T-helper 2 cell treated with Interferon-gamma antibody and Interleukin-4, amounts not matched to agents 100 ng/mL and 5 ng/mL, for 36 hours (primary cell): Measurements from ENCODE around the gene MTA2. TPM values are rescaled to one million over a fixed set of nuclear protein-coding genes. Genes with fewer than 3 reads are reported as not detected.
"Not testable (repeated sequence)": the region's sequence is repeated elsewhere in the genome, so short reads cannot be mapped to it uniquely, and the experiment has no call there.

Experiments
- intact Hi-C: fragments of 100-400 bp; cut with micrococcal nuclease; formaldehyde crosslinking; loops from one replicate; pipeline ENCODE4 v1.15.1; 2023
- total RNA-seq: library from RNA; stranded (reverse); gene quantifications from 2 replicates; pipeline ENCODE4 v1.2.3, GENCODE V29; 2022

The MTA2 gene
- total RNA-seq, 1 donor from 2014 or later, result 262 TPM

DNA sequence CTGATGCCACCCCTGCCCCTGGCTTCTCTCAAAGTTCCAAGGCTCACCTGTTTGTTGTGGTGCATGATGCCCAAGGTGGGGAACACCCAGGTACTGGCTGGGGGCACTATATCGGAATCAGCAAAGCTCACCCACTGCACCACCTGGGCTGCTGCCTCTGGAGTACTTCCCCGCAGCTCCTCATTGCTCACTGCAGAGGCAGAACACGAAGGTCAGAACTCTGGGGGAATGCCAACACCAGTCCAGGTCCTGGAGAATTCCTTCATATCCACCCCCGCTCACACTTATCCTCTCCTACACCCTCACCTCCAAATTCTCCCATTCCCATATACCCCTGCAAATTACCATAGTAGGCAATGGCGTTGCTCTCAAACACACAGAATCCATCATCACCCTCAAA, 30.2 kb downstream of the MTA2 start:
- intact Hi-C loops, result loop anchor here (5.0 kb wide), 1 partner anchor 271 kb away; no protein-coding TSS in a partner anchor

DNA sequence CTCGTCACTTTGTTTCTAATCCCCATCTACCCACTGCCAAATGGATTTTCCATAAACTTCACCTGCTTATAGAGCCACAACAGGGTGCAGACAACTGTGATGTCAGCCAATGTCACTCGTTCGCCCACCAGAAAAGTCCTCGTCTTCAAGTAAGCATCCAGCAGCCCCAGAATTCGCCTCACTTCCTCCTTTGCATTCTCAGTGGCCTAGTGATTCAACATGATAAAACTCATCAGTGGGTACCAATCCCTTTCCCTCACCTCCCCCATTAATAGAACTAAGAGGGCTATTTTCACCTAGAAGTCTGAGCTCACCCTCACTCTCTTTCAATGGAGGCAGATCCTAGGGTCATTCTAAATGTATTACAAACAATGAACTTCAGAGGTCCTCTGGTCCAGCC, 30.8 kb downstream of the MTA2 start:
- intact Hi-C loops, result loop anchor here (5.0 kb wide), 1 partner anchor 271 kb away; no protein-coding TSS in a partner anchor

DNA sequence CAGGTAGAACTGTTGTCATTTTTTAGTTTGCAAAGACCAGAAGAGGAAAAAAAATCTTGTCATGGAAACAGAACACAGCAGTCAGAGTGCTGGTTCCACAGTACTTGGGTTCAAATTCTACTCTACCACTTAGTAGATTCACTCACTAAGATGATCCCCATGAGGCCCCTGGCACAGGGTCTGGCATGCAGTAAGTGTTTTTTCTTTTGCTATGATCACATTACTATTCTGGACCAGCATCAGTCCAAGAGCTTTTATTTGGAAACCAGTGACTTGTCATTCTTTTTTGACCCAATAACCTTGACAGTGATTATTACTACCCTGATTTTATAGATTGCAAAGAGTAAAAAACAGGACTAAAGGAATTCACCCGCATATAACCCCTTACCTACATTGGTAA, 32.1 kb downstream of the MTA2 start:
- intact Hi-C loops, result loop anchor here (5.0 kb wide), 1 partner anchor 273 kb away; no protein-coding TSS in a partner anchor

DNA sequence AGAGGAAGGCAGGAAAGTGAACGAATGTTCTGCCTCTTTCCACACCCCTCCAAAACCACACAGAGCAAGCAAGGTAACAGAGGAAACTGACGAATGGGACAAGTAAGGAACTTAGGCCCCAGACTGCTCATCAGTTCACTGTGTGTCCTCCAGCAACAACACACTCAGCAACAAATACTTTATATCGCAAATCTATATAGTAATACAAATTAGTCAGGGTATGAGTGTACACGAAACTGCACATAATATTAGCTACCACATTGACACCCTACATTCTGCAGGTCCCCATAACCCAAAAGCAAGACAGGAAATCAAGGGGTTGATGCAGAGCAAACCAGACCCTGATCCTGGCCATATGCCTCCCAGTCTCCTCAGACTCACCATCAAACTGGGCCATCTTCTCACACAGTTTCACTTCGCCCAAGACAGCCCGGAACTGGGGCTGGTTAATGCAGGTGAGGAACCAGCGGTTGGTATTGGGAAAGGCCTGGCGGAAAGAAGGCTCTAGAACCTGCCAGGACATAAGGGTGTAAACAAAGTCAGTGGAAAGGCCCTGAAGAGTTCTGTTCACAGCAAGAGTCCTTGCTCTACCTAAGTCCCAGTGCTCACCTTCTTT, 34.5 kb downstream of the MTA2 start:
- intact Hi-C loops, result no loop called here

DNA sequence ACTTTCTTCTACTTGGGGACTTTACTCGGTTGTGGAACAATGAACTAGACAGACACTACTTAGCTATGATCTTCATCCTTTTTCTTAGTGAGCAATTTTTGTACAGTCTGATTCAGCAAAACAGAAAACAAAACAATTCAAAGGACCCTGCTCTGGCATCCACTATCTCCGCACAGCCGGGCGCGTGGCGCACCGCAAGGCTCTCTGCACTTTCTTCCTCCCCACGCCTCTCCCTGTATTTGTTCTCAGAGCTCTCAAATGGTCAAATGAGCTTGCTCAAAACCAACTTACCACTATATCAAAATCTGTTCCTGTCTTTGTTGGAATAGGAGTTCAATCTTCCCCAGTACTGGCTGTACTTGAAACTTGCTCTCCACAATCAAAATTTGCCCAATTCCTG, 35.4 kb downstream of the MTA2 start:
- intact Hi-C loops, result no loop called here

DNA sequence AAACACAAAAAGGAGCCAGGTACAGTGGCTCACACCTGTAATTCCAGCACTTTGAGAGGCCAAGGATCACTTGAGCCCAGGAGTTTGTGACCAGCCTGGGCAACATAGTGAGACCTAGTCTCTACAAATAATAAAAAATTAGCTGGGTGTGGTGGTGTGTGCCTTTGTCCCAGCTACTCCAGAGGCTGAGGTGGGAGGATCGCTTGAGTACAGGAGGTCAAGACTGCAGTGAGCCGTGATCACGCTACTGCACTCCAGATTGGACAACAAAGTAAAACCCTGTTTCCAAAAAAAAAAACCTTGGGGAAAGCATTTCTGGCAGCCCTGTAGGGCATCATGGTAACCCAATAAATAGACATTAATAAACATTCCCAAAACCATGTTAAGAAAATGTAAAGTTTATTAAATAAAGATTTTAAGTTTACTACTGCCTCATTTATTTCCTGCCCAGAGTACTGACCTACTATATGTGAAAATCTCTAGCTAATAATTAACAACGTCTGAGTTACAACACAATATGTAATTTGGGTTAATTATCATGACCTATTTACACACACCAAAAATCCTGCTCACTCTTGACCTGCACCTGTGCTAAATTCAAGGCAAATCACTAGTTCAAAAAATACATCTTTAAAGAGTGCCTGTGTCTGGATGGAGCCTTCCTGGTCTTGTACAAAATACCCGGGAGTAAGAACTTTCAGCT, 36.4 kb downstream of the MTA2 start:
- intact Hi-C loops, result no loop called here

DNA sequence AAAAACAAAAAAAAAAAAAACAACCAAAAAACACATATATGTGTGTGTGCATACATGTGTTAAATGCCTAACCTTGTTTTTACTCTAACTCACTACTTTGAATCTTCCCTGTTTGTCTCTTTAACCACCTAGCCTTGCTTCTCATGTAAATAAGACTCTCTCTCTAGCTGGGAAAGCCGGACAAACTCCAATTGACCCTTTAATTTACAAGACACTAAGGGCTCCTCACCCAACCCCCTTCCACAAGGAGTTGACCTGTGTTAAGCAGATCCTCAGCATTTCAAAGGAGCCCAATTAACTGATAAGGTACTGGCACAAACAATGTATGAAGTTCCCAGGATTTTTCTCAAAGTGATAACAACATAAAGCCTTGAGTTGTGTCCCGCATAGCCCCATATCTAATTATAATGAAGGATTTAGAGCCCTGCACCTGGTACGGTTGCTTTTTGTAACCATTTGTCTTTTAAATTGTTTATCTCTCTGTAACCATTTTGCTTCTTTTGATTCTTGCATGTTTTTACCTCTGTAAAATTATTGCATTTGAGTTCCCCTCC, 39.9 kb downstream of the MTA2 start:
- intact Hi-C loops, result not testable (repeated sequence)

DNA sequence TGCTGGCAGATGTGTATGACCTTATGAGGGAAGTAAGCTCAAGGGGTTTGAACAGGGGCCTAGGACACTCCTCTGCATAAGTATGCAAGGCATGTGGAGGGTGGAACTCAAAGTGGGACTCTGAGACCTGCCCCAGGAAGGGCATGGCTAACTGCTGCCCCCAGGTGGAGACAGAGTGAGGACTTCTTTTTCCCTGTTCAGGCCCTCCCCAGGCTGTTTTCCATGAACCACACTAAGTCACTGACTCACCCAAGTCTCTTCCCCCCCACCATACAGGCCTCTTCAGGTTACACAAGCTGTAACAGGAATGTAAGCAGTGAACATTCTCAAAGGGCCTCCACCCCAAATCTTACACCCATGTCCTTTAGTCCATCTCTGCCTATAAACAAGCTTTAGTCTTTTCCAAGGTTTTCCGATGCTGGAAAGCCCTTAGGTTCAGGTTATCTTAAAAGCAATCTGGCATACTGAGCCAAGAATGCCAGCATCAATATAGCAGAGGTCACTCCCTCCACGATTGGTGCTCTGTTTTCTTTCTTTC, 41.0 kb downstream of the MTA2 start:
- intact Hi-C loops, result loop anchor here (1.0 kb wide), 2 partner anchors 18 to 166 kb away; no protein-coding TSS in a partner anchor

DNA sequence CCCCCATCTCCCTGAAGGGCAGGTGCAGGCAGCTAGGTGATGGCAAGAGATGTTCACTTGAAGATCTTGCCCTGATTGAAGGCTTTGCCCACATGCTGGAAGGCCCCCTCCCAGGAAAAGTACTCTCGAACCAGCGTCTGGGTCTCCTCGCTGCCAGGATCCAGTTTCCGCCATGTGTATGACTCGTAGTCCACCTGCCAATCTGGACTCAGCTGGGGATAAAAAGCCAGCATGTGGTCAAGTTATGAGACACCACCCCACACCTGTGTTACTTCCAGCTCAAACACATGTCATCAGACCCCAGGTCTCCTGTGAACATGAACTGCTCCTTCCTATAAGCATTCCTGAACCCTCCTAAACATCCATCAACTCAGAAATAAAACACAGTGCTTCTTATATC, 42.0 kb downstream of the MTA2 start:
- intact Hi-C loops, result loop anchor here (1.0 to 10.0 kb wide), 3 partner anchors 17 to 435 kb away; partner anchors contain the start of gene INCENP

DNA sequence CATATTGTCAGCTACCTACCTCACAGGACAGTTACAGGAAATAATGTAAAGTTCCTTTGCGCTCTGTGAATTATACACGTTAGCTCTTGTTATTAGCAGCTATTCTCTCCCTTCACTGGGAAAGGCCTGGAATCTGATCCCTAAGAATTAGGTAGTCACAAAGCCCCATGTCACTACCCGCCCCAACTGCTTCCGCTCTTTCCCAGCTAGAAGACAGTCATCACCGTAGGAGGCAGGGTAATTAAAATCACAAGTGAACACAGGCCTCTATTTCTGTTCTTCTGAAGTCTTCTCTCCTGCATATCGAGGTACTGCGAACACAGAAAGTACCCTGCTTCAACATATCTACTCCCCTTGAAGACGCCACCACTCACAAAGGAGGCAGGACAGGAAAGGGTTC, 42.5 kb downstream of the MTA2 start:
- intact Hi-C loops, result loop anchor here (10.0 kb wide), 1 partner anchor 434 kb away; the partner anchor contains the start of gene INCENP

DNA sequence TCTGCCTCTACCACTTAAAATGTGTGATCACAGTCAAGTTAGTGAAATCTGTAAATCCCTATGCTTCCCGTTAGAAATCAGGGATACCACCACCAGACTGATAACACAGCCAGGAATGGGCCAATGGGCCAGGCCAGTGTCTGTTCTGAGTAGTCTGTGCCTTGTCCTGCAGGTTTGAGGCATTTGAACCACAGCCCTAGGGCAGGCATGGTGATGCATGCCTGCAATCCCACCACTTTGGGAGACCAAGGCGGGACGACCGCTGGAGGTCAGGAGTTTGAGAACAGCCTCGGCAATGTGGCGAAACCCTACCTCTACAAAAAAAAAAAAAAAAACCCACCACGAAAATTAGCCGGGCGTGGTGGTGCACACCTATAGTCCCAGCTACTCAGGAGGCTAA, 43.0 kb downstream of the MTA2 start:
- intact Hi-C loops, result loop anchor here (10.0 kb wide), 1 partner anchor 434 kb away; the partner anchor contains the start of gene INCENP

DNA sequence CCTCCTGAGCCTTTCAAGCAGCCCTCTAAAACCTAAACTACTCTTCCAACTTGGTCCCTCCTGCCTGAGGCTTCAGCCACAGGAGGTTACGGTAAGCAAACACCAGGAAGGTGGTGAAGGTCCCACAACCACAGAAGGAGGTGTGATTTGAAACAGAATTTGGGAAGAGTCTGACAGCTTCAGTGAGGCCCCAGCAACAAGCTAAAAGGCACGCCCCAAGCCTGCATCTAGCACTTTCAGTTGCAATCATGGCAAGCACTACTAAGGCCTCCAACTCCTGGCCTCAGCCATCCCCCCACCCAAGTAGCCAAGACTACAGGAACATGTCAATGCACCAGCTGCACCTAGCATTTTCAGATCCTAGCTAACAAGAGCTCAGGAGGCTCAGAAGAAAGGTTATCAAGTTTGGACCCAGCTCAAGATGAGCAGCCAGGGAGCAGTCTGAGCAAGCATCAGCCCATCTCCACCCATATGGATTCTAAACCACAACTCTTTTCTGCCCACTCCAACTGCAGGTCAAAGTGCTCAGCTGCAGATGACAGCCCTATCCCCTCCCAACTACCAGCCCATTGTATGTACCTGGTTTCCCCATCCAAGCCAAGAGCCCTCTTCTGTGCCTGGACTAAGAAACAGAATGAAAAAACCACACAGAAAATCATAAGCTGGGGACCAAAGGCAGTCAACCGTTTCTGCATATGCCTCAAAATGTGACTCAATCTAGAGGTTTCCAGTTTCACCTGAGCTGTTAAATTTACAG, 44.6 kb downstream of the MTA2 start:
- intact Hi-C loops, result loop anchor here (1.0 to 10.0 kb wide), 4 partner anchors 16 to 432 kb away; partner anchors contain the start of genes EEF1G and INCENP

DNA sequence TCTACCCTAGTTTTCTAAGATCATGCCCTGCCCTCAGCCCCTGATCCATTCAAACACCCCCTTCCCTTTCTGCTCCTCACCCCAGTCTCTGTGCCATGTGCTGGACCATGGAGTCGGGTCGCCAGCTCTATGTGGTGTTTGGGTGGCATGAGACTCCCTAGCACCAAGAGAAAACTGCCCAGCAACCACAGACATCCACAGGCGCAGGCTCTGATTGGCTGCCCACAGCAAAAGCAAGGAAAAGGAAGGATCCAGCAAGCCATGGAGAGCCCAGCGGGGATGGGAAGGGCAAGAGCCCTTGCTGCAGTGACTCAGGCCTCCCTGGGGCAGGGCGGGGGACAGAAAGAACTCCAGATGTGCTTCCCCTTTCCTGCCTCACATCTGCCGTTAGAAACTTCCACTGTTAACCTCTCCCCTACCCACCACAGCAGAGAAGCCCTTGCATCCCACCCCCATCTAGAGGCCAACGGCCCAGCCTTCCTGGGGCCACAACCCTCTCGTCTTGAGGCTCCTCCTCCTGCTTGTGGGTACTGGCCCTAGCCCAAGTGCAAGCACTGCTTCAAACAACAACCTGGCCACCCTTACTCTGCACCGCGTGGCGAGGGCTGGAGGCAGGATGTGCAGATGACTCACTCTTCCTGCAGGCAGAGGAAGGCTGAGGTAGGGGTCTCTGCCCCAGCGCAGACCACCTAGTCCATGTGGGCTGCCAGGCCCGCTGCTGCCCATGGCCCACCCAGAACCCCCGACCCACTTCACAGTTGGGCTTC, 45.4 kb downstream of the MTA2 start:
- intact Hi-C loops, result loop anchor here (1.0 to 10.0 kb wide), 3 partner anchors 17 to 431 kb away; partner anchors contain the start of genes EEF1G and INCENP

DNA sequence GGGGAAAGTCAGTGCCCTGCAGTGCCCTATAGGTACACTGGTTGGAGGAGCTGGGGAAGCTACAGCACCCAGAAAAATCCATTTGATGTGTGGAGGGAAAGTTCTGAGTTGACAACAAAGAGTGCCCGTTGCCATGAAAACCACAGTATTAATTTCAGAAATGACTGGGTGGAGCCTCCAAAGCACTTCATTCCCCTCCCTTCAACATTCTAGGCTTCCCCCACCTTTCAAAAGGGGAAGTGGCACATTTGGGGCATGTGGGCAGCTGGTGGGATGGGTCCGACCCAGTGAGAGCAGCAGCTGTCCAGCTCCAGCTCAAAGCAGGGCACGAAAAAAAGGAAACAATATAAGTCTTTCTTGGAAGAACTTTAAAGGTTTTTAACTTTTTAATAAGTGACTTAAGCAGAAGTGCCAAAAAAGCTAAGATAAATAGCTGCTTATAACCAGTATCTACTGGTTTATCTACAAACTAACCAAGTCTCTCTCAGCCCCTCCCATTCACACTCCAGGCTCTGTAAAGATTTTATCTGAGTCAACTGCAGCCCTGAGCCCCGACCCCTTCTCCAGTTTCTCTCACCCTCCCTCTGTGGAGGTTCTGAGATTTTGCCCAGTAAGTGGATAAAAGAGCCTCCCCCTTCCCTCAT, 46.1 kb downstream of the MTA2 start:
- intact Hi-C loops, result loop anchor here (1.0 to 10.0 kb wide), 4 partner anchors 18 to 431 kb away; partner anchors contain the start of genes EEF1G, INCENP and TUT1

DNA sequence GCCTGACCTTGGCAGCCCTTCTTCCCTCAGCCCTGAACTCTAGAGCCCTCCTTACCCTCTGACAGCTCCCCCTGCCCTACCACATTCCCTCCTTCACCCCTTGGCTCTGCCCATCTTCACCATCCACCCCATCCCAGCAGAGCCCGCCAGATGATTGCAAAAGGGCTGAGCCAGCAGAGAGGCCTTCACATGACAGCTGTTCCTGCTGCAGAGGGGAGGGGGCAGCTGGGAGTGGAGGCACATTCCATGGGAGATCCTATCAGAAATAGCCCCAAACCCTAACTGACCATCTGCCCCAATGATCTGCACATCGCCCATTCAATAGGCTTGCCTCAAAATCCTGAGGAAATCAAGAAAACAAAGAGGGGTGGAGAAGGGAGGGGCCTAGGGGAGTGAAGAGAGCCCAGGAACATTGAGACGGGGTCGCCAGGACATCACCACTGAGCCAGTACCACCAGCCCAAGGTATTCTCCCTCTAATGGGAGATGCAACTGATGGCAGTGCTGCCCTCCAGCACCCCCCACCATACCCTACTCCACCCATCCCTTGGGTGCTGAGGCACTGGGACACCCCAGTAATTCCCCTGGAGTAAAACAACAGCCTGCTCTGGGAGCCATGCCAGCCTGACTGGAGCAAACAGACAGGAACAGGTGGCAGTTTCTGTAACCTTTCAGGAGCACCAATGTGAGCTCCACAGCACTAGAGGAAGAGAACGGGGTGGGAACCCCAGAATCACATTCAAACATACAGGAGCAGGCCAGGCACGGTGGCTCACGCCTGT, 47.1 kb downstream of the MTA2 start:
- intact Hi-C loops, result loop anchor here (1.0 to 10.0 kb wide), 2 partner anchors 37 to 430 kb away; partner anchors contain the start of genes INCENP and TUT1

DNA sequence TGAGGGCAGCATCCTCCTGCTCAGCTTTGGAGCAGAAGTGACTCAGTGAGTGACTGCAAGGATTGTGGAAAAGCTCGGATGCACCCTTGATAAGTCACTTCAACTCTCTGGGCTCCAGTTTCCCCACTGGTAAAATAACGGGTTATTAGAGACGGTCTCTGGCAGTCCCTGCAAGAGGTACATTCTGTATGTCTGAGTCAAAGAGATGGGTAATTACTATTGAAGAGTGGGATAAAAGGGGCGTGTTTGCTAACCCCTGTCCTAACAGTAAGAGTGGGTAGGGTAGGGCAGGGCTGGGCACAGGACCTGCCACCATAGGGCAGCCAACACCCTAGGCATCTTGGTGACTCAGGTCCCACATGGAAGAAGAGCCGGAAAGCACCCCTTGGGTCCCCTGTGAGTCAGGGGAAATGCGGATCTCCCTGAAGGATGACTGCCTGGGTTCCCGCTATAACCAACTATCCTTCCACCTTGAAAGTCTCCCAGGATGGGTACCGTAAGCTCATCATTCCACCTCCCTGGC, 47.8 kb downstream of the MTA2 start:
- intact Hi-C loops, result loop anchor here (10.0 kb wide), 1 partner anchor 429 kb away; the partner anchor contains the start of gene INCENP

DNA sequence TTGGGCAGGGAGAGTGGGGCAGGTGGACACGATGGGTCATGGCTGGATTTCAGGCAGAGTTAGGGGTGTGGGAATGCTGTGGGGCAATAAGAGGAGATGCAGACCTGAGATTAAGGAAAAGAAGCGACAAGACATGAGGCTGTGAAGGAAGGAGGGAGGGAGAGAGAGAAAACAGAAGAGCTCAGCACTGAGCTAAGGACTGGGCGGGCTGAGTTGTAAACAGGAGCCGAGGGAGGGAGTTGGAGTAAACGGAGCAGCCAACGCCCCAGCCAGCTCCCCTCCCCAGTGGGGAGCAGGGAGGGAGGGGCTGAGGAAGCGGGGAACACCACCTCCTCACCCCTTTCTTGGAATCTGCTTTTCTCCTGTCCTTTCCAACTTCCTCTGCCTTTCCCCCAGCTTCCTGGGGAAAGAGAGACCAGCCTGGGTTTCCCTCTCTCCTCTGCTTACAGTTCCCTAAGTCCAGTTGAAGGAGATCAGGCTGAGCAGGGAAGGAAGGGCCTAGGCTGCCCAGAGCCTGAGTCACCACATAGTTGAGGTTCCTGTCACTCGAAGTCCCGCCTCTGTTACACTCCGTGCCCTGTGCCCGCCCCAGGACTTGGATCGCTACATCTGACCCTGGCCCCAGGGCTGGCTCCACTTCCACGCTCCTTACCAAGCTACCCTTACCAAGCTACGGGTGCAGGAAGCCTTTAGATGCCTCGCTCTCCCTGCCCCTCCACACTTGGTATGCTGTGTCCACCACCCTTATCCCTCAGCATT, 48.4 kb downstream of the MTA2 start:
- intact Hi-C loops, result loop anchor here (10.0 kb wide), 1 partner anchor 428 kb away; the partner anchor contains the start of gene INCENP
